ENCODE data around the gene AATF. TPM values are rescaled to one million over a fixed set of nuclear protein-coding genes. Genes with fewer than 3 reads are reported as not detected.

AATF gene
- total RNA-seq, 2 donors from 2014 or later, result 24.8 to 27.2 TPM

GRCh38 chr17:37086948-37087347 lies 138.2 kb downstream of the AATF start:
- no peak for DNase-seq
- intact Hi-C loops (cut with DNase I), result no loop called here
- ATAC-seq, result no peak

DNA sequence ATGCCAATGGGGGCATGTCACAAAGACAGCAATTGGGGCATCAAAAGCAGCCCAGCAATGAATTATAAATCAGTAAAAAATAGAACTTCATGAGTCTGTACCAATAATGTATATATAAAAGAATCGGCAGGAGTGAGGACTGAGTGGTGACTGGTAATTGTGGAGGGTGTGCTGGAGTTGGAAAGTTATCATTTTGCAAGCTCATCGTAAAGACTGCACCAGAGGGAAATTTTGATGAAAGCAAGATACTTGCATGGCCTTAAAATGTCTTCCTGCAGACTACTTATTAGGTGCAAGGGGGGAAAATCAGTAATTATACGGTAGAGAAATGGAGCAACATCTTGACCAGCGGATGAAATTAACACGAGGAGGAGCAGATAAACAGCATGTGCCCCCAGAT lies 138.9 kb downstream of the AATF start:
- intact Hi-C loops (cut with DNase I), result no loop called here
- DNase-seq (no peak), ATAC-seq (no peak)

DNA sequence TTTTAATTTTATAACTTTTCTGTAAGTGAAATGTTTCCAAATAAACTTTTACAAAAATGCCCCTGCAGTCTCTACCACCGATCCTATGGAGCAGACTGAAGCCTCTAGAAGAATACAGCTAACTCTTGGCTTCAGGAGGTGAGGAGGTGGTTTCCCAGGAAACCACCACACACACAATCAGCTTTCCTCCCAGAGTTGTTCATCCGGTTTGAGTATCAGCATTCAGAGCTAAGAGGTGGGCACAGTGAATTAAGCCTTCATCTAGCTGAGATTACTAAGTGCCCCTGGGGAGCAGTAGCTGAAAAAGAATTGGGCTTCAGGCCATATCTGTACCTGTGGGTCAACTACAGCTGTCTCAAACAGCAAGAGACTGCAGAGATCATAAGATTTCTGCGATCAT lies 139.7 kb downstream of the AATF start:
- intact Hi-C loops (cut with DNase I), result no loop called here
- no peak for ATAC-seq
- DNase-seq, result no peak

- ATAC-seq (no peak), DNase-seq (no peak)
- intact Hi-C loops (cut with DNase I), result no loop called here
Observed at GRCh38 chr17:37088913-37089312, 140.2 kb downstream of the AATF start.

- ATAC-seq (peak; percentile 44 to 86), DNase-seq (no peak)
- intact Hi-C loops (cut with DNase I), result no loop called here
Observed at GRCh38 chr17:37089956-37090355, 141.2 kb downstream of the AATF start.

- no peak for DNase-seq
- no peak for ATAC-seq
- intact Hi-C loops (cut with DNase I), result no loop called here
Observed at GRCh38 chr17:37090941-37091340, 142.2 kb downstream of the AATF start.

GRCh38 chr17:37092071-37092470 lies 143.3 kb downstream of the AATF start:
- ATAC-seq (no peak), DNase-seq (no peak)
- intact Hi-C loops (cut with DNase I), result no loop called here

DNA sequence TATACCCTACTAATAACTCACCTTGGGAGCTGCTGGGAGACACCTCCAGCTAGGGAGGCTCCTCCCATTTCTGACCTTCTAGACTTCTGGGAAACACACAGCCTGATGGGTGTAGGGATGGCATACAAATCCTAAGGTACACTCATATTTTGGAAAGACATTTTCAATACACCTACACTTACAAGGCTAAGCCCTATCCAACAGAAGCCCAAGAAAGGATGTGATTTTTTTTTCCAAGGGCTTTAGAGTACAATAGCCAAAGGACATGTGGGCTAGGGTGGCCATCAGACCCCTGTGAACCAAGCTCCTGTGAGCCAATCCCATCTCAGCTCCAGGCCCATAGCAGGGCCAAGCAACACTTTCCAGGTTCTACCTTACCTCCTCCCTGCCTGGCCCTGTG lies 143.9 kb downstream of the AATF start:
- intact Hi-C loops (cut with DNase I), result no loop called here
- DNase-seq, result no peak
- no peak for ATAC-seq

DNA sequence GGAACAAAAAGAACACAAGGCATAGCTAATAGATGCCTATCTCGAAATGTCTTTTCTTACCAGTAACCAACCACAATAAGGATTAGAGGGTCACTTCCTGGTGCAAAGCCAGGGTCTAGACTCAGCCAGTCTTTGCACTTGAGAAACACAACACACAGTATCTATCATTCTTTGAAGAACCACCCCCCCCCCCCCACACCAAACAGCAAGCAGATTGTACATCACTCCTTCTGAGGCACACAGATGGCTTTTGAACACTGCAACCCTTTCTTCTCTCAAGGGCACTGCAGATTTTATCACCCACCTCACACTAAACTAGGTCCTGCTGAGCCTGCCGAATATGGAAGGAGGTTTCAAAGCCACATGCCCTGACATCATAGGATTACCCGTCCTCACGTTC lies 145.6 kb downstream of the AATF start:
- intact Hi-C loops (cut with DNase I), result no loop called here
- ATAC-seq, result no peak

DNA sequence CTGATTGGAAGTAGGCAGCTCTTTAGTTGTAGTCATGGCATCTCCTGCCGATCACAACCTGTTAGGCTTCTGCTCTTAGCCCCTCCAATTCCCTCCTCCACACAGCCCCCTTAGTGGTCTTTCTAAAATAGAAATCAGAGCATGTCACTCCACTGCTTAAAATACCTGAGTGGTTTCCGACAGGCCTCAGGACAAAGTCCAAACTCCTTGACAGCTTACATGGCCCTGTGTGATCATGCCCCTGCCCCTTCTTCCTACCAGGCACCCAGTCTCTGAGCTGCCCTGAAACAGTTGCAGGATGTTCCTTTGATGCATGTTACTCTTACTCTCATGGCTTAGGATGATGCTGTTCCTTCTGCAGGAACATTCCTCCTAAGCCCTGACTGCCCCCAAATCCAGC lies 147.3 kb downstream of the AATF start:
- intact Hi-C loops (cut with DNase I), result no loop called here
- DNase-seq (no peak), ATAC-seq (no peak)

More for the DNA sequence above, 145.6 kb downstream of the AATF start:
- no peak for DNase-seq

DNA sequence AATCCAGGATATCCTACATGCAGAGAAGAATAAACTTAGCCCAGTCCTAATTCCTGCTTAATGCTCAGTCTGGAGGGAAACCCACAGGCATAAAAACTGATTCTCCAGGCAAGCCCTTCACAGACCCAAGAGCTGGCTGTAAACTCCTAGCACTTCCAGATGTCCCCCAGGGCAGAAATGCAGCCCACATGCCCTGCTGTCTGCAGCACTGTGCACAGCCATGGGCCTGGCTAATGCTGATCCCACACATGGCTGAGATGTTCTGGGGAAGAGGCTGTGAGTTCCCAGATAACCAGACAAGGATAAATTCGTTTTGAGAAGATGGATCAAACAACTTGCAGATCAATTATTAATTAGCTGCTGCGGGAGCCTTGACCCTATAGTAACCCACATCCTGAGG lies 148.4 kb downstream of the AATF start:
- ATAC-seq, result no peak
- no peak for DNase-seq
- intact Hi-C loops (cut with DNase I), result no loop called here

GRCh38 chr17:37098152-37098551 lies 149.4 kb downstream of the AATF start:
- no peak for DNase-seq
- intact Hi-C loops (cut with DNase I), result no loop called here
- no peak for ATAC-seq

GRCh38 chr17:37098910-37099664 lies 150.3 kb downstream of the AATF start:
- ATAC-seq (no peak), DNase-seq (no peak)
- intact Hi-C loops (cut with DNase I), result no loop called here

- DNase-seq (no peak), ATAC-seq (no peak)
- intact Hi-C loops (cut with DNase I), result no loop called here
Observed at GRCh38 chr17:37100231-37100630, 151.5 kb downstream of the AATF start.

GRCh38 chr17:37101306-37101705 lies 152.6 kb downstream of the AATF start:
- ATAC-seq (no peak), DNase-seq (no peak)
- intact Hi-C loops (cut with DNase I), result no loop called here

GRCh38 chr17:37103231-37103630 lies 154.5 kb downstream of the AATF start:
- intact Hi-C loops (cut with DNase I), result no loop called here
- no peak for DNase-seq
- ATAC-seq, result no peak

DNA sequence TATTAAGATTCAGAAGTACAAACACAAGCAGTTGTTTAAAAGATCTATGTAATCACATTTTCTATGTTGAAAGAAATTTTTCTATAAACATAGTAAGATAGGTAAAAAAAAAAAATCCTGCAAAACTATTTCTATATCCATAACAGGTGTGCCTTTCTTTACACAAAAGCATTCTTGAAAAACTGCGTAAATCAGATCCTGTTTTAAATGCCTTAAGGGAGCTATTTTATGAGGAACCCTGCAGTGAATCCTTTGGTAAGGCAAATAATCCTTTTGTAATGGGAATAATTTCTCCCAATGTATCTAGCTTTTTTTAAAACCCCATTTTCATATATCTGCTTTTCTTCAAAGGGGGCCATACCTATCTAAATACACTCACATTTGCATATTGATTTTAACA lies 157.3 kb downstream of the AATF start:
- intact Hi-C loops (cut with DNase I), result no loop called here
- DNase-seq, result no peak
- ATAC-seq, result no peak

Small RNA genes within 50 kb of the gene (microRNA-seq; reads per million reads assigned to microRNA genes)
- gene MIR2909, result 0 reads per million in 2 donors

Other genes starting within 250 kb of the AATF start
- not detected for gene LHX1, start 11.5 kb upstream of the AATF start, total RNA-seq